DMS53 treated with DMSO at 0.1 percent for 48 hours (cell line): ENCODE results near the gene RAD17.
"Not testable (repeated sequence)": the region's sequence is repeated elsewhere in the genome, so short reads cannot be mapped to it uniquely, and the experiment has no call there.

Experiments
- DNase-seq: peaks from one replicate; lab custom pipeline; 2025; ENCODE audit not compliant: unreplicated experiment; lab: John Stamatoyannopoulos, UW

Gene RAD17

GRCh38 chr5:69454460-69455249 lies 85.0 kb downstream of the RAD17 start:
- peak; percentile 16 for DNase-seq

DNA sequence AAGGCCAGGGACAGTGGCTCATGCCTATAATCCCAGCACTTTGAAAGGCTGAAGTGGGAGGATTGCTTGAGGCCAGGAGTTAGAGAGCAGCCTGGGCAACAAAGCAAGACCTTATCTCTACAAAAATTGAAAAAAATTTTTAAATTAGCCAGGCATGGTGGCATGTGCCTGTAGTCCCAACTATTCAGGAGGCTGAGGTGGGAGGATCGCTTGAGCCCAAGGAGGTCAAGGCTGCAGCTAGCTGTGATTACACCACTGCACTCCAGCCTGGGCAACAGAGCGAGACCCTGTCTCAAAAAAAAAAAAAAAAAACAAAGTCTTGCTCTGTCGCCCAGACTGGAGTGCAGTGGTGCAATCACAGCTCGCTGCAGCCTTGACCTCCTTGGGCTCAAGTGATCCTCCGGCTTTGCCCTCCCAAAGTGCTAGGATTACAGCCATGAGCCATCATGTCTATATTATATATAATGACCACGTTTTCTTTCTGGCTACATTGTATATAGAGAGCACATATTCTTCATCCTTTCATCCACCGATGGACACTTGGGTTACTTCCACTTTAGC lies 85.9 kb downstream of the RAD17 start:
- not testable (repeated sequence) for DNase-seq

DNA sequence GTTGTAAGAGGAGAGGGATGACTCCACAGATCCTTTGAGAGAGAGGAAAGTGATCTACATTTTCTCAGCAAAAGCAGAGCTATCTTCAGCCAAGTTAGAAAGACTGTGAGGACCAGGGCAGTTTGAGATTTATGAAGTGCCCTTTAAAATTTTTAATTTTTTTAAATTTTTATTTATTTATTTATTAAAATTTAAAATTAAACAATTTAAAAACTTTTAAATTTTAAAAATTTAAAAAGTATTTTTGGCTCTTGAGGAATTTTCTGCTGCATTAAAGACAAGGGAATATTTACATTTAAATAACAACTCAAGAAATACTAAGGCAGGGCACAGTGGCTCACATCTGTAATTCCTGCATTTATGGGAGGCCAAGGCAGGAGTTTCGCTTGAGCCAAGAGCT lies 92.6 kb downstream of the RAD17 start:
- no peak for DNase-seq
